ENCODE measurements around the gene PIN4. TPM values are rescaled to one million over a fixed set of nuclear protein-coding genes. Genes with fewer than 3 reads are reported as not detected.

PIN4 gene
- total RNA-seq, 1 experiment from 2014 or later: 11.5 TPM

DNA sequence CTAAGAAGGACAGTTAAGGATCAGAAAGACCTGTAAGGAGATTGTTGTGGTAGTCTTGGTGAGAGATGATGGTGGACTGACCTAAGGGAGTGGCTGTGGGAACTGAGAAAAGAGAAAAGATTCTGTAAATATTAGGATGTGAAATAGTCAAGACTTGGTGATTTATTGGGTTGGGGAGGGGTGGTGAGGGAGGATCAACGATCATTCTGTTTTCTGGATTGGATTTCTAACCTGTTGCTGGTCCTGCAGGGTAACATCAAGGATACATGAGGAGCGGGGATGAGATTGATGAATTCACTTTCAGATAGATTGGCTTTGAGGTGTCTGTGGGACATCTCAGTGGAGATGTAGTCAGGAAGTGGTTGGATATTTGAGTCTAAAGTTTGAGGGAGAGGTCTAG is 1.4 kb downstream of the PIN4 start:
- ChIA-PET POLR2A (interaction anchor here (0.6 to 0.7 kb wide), 2 partner anchors 75 to 911 kb away, joined by 4 to 11 read pairs; no protein-coding TSS in a partner anchor), CTCF (no interaction called here)
- DNase-seq (ENCODE audit: low read depth, low spot score) (no peak), ATAC-seq (no peak)
- H3K27me3 ChIP-seq (ENCODE audit: control insufficient read depth, insufficient read depth, low read length): no peaks in the 10 kb centered on the region
- TF ChIP-seq SIN3A (IDR thresholded peaks at IDR 0.05; ENCODE audit: borderline replicate concordance, insufficient read depth, low read depth, low read length) (no peak), TCF7L2 (IDR thresholded peaks at IDR 0.05; ENCODE audit: low read depth, low read length) (no peak), POLR2AphosphoS5 (IDR thresholded peaks at IDR 0.05; ENCODE audit: low read depth, low read length) (no peak)
- TF ChIP-seq, protein P1, sequence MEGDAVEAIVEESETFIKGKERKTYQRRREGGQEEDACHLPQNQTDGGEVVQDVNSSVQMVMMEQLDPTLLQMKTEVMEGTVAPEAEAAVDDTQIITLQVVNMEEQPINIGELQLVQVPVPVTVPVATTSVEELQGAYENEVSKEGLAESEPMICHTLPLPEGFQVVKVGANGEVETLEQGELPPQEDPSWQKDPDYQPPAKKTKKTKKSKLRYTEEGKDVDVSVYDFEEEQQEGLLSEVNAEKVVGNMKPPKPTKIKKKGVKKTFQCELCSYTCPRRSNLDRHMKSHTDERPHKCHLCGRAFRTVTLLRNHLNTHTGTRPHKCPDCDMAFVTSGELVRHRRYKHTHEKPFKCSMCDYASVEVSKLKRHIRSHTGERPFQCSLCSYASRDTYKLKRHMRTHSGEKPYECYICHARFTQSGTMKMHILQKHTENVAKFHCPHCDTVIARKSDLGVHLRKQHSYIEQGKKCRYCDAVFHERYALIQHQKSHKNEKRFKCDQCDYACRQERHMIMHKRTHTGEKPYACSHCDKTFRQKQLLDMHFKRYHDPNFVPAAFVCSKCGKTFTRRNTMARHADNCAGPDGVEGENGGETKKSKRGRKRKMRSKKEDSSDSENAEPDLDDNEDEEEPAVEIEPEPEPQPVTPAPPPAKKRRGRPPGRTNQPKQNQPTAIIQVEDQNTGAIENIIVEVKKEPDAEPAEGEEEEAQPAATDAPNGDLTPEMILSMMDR (IDR thresholded peaks at IDR 0.05): no peak
- TF ChIP-seq, protein P2, sequence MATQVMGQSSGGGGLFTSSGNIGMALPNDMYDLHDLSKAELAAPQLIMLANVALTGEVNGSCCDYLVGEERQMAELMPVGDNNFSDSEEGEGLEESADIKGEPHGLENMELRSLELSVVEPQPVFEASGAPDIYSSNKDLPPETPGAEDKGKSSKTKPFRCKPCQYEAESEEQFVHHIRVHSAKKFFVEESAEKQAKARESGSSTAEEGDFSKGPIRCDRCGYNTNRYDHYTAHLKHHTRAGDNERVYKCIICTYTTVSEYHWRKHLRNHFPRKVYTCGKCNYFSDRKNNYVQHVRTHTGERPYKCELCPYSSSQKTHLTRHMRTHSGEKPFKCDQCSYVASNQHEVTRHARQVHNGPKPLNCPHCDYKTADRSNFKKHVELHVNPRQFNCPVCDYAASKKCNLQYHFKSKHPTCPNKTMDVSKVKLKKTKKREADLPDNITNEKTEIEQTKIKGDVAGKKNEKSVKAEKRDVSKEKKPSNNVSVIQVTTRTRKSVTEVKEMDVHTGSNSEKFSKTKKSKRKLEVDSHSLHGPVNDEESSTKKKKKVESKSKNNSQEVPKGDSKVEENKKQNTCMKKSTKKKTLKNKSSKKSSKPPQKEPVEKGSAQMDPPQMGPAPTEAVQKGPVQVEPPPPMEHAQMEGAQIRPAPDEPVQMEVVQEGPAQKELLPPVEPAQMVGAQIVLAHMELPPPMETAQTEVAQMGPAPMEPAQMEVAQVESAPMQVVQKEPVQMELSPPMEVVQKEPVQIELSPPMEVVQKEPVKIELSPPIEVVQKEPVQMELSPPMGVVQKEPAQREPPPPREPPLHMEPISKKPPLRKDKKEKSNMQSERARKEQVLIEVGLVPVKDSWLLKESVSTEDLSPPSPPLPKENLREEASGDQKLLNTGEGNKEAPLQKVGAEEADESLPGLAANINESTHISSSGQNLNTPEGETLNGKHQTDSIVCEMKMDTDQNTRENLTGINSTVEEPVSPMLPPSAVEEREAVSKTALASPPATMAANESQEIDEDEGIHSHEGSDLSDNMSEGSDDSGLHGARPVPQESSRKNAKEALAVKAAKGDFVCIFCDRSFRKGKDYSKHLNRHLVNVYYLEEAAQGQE (IDR thresholded peaks at IDR 0.05; ENCODE audit: insufficient read depth in 1 of 2, low read depth in 2 of 2, low read length in 1 of 2): no peak
- peaks cover 8% of the 10 kb centered on the region; the same call in 1 of the 2 replicates for H3K4me1 ChIP-seq (ENCODE audit: control insufficient read depth, insufficient read depth, low read length)
- BruUV-seq (replicated peaks): no TSS peak
- peak overlapping the region; percentile 59; the same call in 1 of the 2 replicates for H3K27ac ChIP-seq (ENCODE audit: low read length)
- intact Hi-C loops (cut with micrococcal nuclease; ENCODE audit: unreplicated experiment): no loop called here
- in situ Hi-C loops (cut with HindIII; ENCODE audit: low pct_unique_long_range_greater_than_20kb, low sequenced_read_pairs): no loop called here
- no peaks in the 10 kb centered on the region for H3K36me3 ChIP-seq (ENCODE audit: control insufficient read depth, insufficient read depth, low read length)
- peak overlapping the region in 1 of 2 experiments; percentile 99; a peak in 3 of 4 replicates for H3K4me3 ChIP-seq (ENCODE audit: low read depth in 2 of 2, low read length in 2 of 2)
- H3K9me3 ChIP-seq (ENCODE audit: control insufficient read depth, insufficient read depth, low read depth, low read length): no peaks in the 10 kb centered on the region

GRCh38 chrX:72201836-72202536 is 20.4 kb downstream of the PIN4 start:
- BruUV-seq (replicated peaks): no TSS peak
- Histone ChIP-seq H3K4me3 (ENCODE audit: low read depth in 2 of 2, low read length in 2 of 2) (no peak overlapping the region; a peak in 1 of 4 replicates), H3K4me1 (ENCODE audit: control insufficient read depth, insufficient read depth, low read length) (no peaks in the 10 kb centered on the region; the same call in 1 of the 2 replicates), H3K9me3 (ENCODE audit: control insufficient read depth, insufficient read depth, low read depth, low read length) (no peaks in the 10 kb centered on the region), H3K36me3 (ENCODE audit: control insufficient read depth, insufficient read depth, low read length) (peaks cover 9% of the 10 kb centered on the region), H3K27me3 (ENCODE audit: control insufficient read depth, insufficient read depth, low read length) (no peaks in the 10 kb centered on the region), H3K27ac (ENCODE audit: low read length) (no peak overlapping the region)
- peak; percentile 86 for ATAC-seq
- ChIA-PET POLR2A (interaction anchor here (0.6 kb wide), 1 partner anchor 100 kb away, joined by 7 read pairs; no protein-coding TSS in a partner anchor), CTCF (no interaction called here)
- TF ChIP-seq, protein P1 (IDR thresholded peaks at IDR 0.05): no peak
- TF ChIP-seq POLR2AphosphoS5 (IDR thresholded peaks at IDR 0.05; ENCODE audit: low read depth, low read length) (no peak), SIN3A (IDR thresholded peaks at IDR 0.05; ENCODE audit: borderline replicate concordance, insufficient read depth, low read depth, low read length) (no peak), TCF7L2 (IDR thresholded peaks at IDR 0.05; ENCODE audit: low read depth, low read length) (no peak)
- TF ChIP-seq, protein P2 (IDR thresholded peaks at IDR 0.05; ENCODE audit: insufficient read depth in 1 of 2, low read depth in 2 of 2, low read length in 1 of 2): no peak
- in situ Hi-C loops (cut with HindIII; ENCODE audit: low pct_unique_long_range_greater_than_20kb, low sequenced_read_pairs) (no loop called here), intact Hi-C loops (cut with micrococcal nuclease; ENCODE audit: unreplicated experiment) (no loop called here)
- DNase-seq (ENCODE audit: low read depth, low spot score): peak; percentile 61
